Left lung (tissue), 10 donors: ENCODE data around the gene SNAPC2. TPM values are rescaled to one million over a fixed set of nuclear protein-coding genes. Genes with fewer than 3 reads are reported as not detected.
A peak's percentile ranks its signal among the peaks of the same experiment; 100 is the strongest.

Source experiments
- ATAC-seq: fragments of 200-7000 bp; cut with Tn5 transposase; one replicate; pipeline ENCODE4 v1.9.1; 2020; ENCODE audit warnings: moderate library complexity
- DNase-seq, 4 donors: peaks; one replicate each; pipeline ENCODE4 v3.0.0-alpha.2; 2013 to 2020
- H3K27ac ChIP-seq, 2 donors: fragments of 200-600 bp; sonication (generic) in 1 of 2; one replicate each; pipeline versions ENCODE4 v1.5.0 to v1.8.0; 2020 to 2021
- H3K27me3 ChIP-seq, 2 donors: fragments of 200-600 bp; sonication (generic) in 1 of 2; one replicate each; pipeline versions ENCODE4 v1.5.0 to v1.8.0; 2020 to 2021
- H3K36me3 ChIP-seq, 2 donors: fragments of 200-600 bp; sonication (generic) in 1 of 2; one replicate each; pipeline versions ENCODE4 v1.5.0 to v1.8.0; 2020 to 2021
- H3K4me1 ChIP-seq, 2 donors: fragments of 200-600 bp; one replicate each; pipeline ENCODE4 v1.8.0; 2021
- H3K4me3 ChIP-seq, 2 donors: fragments of 200-600 bp; sonication (generic) in 1 of 2; one replicate each; pipeline versions ENCODE4 v1.5.0 to v1.8.0; 2020 to 2021; ENCODE audit warnings: mild to moderate bottlenecking in 1 of 2
- H3K9me3 ChIP-seq, 2 donors: fragments of 200-600 bp; sonication (generic) in 1 of 2; one replicate each; pipeline versions ENCODE4 v1.5.0 to v1.8.0; 2020 to 2021
- intact Hi-C, 2 donors: fragments of 100-400 bp; cut with DNase I; formaldehyde crosslinking; loops; one replicate each; pipeline versions ENCODE4 v1.11.2 to v1.14.2; 2022
- polyA plus RNA-seq, 6 donors: library from polyadenylated mRNA; unstranded; fragments of 120-200 nt; gene quantifications; one replicate each; pipeline ENCODE4 v1.2.1, GENCODE V29; 2013; ENCODE audit not compliant: insufficient read length in 6 of 6
- total RNA-seq, 2 donors: library from RNA; stranded (reverse); fragmentation: NEBNext Ultra II Directional; extraction: Animal tissue kit (Norgen Biotek cat#: 25700); gene quantifications; one replicate each; pipeline ENCODE4 v1.2.1, GENCODE V29; 2021
- TF ChIP-seq, protein P1 (sequence below), 2 donors: fragments of 200-600 bp; sonication (generic) in 1 of 2; IDR thresholded peaks; one replicate each; pipeline versions ENCODE4 v1.5.0 to v1.8.0; 2021; ENCODE audit warnings: antibody characterized with exemption in 2 of 2
- donor health status: DM: no; HTN: yes; CAD: no.
- donor health status: DM: no; HTN: no; CAD: no.

SNAPC2 gene
- total and polyA plus RNA-seq, 8 donors, result 11.1 to 20.5 (median 15.5) TPM

DNA sequence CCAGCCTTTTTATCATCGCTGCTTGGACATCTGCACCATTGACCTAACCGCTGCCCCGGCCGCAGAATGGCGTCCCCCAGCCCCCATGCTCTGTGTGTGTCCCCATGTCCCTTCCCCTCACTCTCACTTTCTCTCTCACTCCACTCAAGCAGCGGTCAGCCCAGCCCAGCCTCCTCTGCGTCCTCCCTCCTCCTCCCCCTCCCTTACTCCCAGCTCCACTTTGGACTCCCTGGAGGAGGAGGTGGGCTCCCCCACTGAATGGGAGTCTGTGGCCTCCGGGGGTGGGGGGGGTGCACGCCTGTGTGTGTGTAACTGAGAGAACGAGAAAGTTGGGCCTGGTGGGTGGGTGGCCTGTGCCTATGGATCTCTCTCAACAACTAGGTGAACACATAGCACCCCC lies 14.3 kb upstream of the SNAPC2 start:
- TF ChIP-seq, protein P1, sequence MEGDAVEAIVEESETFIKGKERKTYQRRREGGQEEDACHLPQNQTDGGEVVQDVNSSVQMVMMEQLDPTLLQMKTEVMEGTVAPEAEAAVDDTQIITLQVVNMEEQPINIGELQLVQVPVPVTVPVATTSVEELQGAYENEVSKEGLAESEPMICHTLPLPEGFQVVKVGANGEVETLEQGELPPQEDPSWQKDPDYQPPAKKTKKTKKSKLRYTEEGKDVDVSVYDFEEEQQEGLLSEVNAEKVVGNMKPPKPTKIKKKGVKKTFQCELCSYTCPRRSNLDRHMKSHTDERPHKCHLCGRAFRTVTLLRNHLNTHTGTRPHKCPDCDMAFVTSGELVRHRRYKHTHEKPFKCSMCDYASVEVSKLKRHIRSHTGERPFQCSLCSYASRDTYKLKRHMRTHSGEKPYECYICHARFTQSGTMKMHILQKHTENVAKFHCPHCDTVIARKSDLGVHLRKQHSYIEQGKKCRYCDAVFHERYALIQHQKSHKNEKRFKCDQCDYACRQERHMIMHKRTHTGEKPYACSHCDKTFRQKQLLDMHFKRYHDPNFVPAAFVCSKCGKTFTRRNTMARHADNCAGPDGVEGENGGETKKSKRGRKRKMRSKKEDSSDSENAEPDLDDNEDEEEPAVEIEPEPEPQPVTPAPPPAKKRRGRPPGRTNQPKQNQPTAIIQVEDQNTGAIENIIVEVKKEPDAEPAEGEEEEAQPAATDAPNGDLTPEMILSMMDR (IDR thresholded peaks at IDR 0.05), result no peak
- Histone ChIP-seq H3K27me3 (no peaks in the 10 kb centered on the region), H3K27ac (no peak overlapping the region), H3K4me1 (peaks cover 17 to 53% of the 10 kb centered on the region in 2 donors), H3K36me3 (peaks cover 0 to 40% of the 10 kb centered on the region in 2 donors), H3K9me3 (no peaks in the 10 kb centered on the region), H3K4me3 (no peak overlapping the region)
- ATAC-seq (no peak), DNase-seq (no peak)
- intact Hi-C loops, result no loop called here

GRCh38 chr19:7907122-7907521 lies 13.0 kb upstream of the SNAPC2 start:
- peaks cover 17 to 51% of the 10 kb centered on the region in 2 donors for H3K4me1 ChIP-seq
- ATAC-seq, result no peak

GRCh38 chr19:7907544-7907943 lies 12.6 kb upstream of the SNAPC2 start:
- no peak overlapping the region for H3K4me3 ChIP-seq
- ATAC-seq (no peak), DNase-seq (no peak)
- H3K27ac ChIP-seq, result no peak overlapping the region
- TF ChIP-seq, protein P1 (IDR thresholded peaks at IDR 0.05), result no peak
- no peaks in the 10 kb centered on the region for H3K27me3 ChIP-seq
- no peaks in the 10 kb centered on the region for H3K9me3 ChIP-seq
- intact Hi-C loops, result no loop called here
- H3K36me3 ChIP-seq, result peaks cover 0 to 57% of the 10 kb centered on the region in 2 donors
- peaks cover 14 to 47% of the 10 kb centered on the region in 2 donors for H3K4me1 ChIP-seq

More at GRCh38 chr19:7907122-7907521, 13.0 kb upstream of the SNAPC2 start:
- TF ChIP-seq, protein P1 (IDR thresholded peaks at IDR 0.05), result no peak
- DNase-seq, result peak in 1 of 4 donors; percentile 77
- intact Hi-C loops, result no loop called here
- no peaks in the 10 kb centered on the region for H3K9me3 ChIP-seq
- no peak overlapping the region for H3K4me3 ChIP-seq
- H3K36me3 ChIP-seq, result peaks cover 0 to 52% of the 10 kb centered on the region in 2 donors
- no peak overlapping the region for H3K27ac ChIP-seq
- H3K27me3 ChIP-seq, result no peaks in the 10 kb centered on the region

DNA sequence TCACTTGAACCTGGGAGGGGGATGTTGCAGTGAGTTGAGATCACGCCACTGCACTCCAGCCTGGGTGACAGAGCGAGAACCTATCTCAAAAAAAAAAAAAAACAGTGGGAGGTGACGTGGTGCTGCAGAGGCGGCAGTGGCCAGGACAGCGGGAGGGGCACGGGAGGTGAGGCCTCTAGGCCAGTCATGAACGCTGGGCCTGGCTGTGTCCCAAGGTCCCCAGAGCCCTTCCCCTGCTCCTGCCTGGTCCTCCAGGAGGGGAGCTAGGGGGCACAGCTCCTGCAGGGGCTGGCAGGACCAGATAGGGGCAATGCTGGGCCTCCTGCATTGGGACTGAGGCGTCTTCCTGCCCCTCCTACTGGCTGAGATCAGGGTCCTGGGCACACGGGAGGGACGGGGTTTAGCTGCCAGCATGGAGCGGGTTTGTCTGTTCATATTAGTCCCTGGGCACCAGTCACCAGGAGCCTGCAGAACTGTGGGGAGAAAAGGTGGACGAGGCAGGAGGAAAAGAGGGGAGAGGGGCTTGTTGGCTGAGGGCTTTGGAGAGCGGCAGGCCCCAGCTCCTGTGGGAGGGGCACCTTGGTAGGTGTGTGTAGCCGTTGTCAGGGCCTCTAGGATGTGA lies 11.9 kb upstream of the SNAPC2 start:
- ATAC-seq, result no peak

DNA sequence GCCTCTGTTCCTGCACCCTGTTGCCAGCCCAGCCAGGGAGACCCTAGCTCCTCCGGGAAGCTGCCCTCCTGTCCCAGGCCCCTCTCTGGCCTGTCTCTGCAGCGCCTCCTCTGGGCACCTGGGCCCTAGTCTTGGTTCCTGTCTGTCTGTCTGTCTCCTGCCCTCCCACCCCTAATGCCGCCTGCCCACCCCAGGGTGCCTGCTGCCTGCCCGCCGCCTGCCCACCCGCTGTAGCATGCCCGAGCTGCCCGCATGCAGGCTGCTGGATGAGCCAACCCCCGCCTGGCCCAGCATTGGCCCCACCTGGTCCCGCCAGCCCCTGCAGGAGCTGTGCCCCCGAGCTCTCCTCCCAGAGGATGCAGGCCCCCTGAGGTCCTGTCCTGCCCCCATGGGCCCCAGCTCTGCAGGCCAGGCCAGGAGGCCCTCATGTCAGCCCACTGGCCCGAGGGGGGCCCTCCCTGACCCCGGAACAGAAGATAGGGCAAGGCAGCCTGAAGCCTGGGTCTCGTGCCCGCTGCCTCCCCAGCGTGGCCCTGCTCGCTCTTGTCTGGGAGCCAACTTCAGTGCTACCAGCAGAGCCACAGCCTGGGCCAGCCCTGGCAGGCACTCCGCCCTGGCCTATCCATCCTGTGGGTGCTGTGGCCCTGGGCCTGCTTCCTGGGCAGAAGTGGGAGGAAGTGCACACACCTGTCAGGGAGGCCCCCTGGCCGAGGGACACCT lies 11.2 kb upstream of the SNAPC2 start:
- Histone ChIP-seq H3K4me1 (peaks cover 11 to 38% of the 10 kb centered on the region in 2 donors), H3K27me3 (peaks cover 0 to 4% of the 10 kb centered on the region in 2 donors), H3K27ac (no peak overlapping the region), H3K36me3 (peaks cover 0 to 70% of the 10 kb centered on the region in 2 donors), H3K4me3 (no peak overlapping the region), H3K9me3 (no peaks in the 10 kb centered on the region)
- ATAC-seq (no peak), DNase-seq (no peak)
- intact Hi-C loops, result no loop called here
- TF ChIP-seq, protein P1 (IDR thresholded peaks at IDR 0.05), result no peak

More for the DNA sequence above, 11.9 kb upstream of the SNAPC2 start:
- no peak overlapping the region for H3K27ac ChIP-seq
- H3K4me1 ChIP-seq, result peaks cover 11 to 40% of the 10 kb centered on the region in 2 donors
- TF ChIP-seq, protein P1 (IDR thresholded peaks at IDR 0.05), result no peak
- H3K36me3 ChIP-seq, result peaks cover 0 to 63% of the 10 kb centered on the region in 2 donors
- H3K9me3 ChIP-seq, result no peaks in the 10 kb centered on the region
- no peak overlapping the region for H3K4me3 ChIP-seq
- no peaks in the 10 kb centered on the region for H3K27me3 ChIP-seq
- DNase-seq, result no peak
- intact Hi-C loops, result no loop called here
